Measurements from ENCODE around the gene KRTAP10-3.

Gene KRTAP10-3

GRCh38 chr21:44516342-44516741, 42.3 kb downstream of the KRTAP10-3 start:
- DNase-seq (ENCODE audit: low spot score) = no peak

- no peak for DNase-seq (ENCODE audit: low spot score)
These were observed 43.0 kb downstream of the KRTAP10-3 start for GRCh38 chr21:44515359-44516165.

- no peak for DNase-seq (ENCODE audit: low spot score)
These were observed 43.7 kb downstream of the KRTAP10-3 start for GRCh38 chr21:44514746-44515358.

- DNase-seq (ENCODE audit: low spot score) = no peak
These were observed 44.4 kb downstream of the KRTAP10-3 start for GRCh38 chr21:44514218-44514520.

- no peak for DNase-seq (ENCODE audit: low spot score)
These were observed 45.0 kb downstream of the KRTAP10-3 start for GRCh38 chr21:44513389-44514217.

GRCh38 chr21:44512496-44513388, 45.9 kb downstream of the KRTAP10-3 start:
- DNase-seq (ENCODE audit: low spot score) = no peak

GRCh38 chr21:44511938-44512275, 46.7 kb downstream of the KRTAP10-3 start:
- no peak for DNase-seq (ENCODE audit: low spot score)

GRCh38 chr21:44511219-44511937, 47.2 kb downstream of the KRTAP10-3 start:
- peak; percentile 8 for DNase-seq (ENCODE audit: low spot score)

- DNase-seq (ENCODE audit: low spot score) = peak; percentile 69
These were observed 47.9 kb downstream of the KRTAP10-3 start for GRCh38 chr21:44510508-44511218.

GRCh38 chr21:44510109-44510507, 48.5 kb downstream of the KRTAP10-3 start:
- DNase-seq (ENCODE audit: low spot score) = no peak

- DNase-seq (ENCODE audit: low spot score) = peak; percentile 35
These were observed 49.1 kb downstream of the KRTAP10-3 start for GRCh38 chr21:44509539-44509938.

GRCh38 chr21:44508711-44509445, 49.7 kb downstream of the KRTAP10-3 start:
- DNase-seq (ENCODE audit: low spot score) = no peak

- DNase-seq (ENCODE audit: low spot score) = no peak
These were observed 50.2 kb downstream of the KRTAP10-3 start for GRCh38 chr21:44508426-44508710.
